ENCODE data around the gene PLXDC2. TPM values are rescaled to one million over a fixed set of nuclear protein-coding genes. Genes with fewer than 3 reads are reported as not detected.

The PLXDC2 gene
- total RNA-seq, 1 donor from 2014 or later = 51.3 TPM

GRCh38 chr10:19947215-19947614 lies 131.0 kb downstream of the PLXDC2 start:
- TF ChIP-seq POLR2AphosphoS5 (IDR thresholded peaks at IDR 0.05; ENCODE audit: insufficient read depth in 1 of 2, low read depth in 1 of 2) (peak in 1 of 2 donors; percentile 64), POLR2A (IDR thresholded peaks at IDR 0.05) (no peak)
- Histone ChIP-seq H3K4me3 (no peak overlapping the region), H3K4me1 (peaks cover 38% of the 10 kb centered on the region), H3K27ac (no peak overlapping the region), H3K9me3 (no peaks in the 10 kb centered on the region), H3K36me3 (no peaks in the 10 kb centered on the region), H3K27me3 (no peaks in the 10 kb centered on the region)
- no peak for DNase-seq (ENCODE audit: extremely low spot score in 2 of 2)
- intact Hi-C loops (cut with DNase I) = no loop called here

GRCh38 chr10:19947656-19948055 lies 131.4 kb downstream of the PLXDC2 start:
- intact Hi-C loops (cut with DNase I) = no loop called here
- Histone ChIP-seq H3K9me3 (no peaks in the 10 kb centered on the region), H3K27me3 (no peaks in the 10 kb centered on the region), H3K4me1 (peaks cover 42% of the 10 kb centered on the region), H3K36me3 (no peaks in the 10 kb centered on the region), H3K4me3 (no peak overlapping the region), H3K27ac (no peak overlapping the region)
- TF ChIP-seq CTCF (IDR thresholded peaks at IDR 0.05) (no peak), POLR2AphosphoS5 (IDR thresholded peaks at IDR 0.05; ENCODE audit: insufficient read depth in 1 of 2, low read depth in 1 of 2) (no peak), POLR2A (IDR thresholded peaks at IDR 0.05) (no peak)
- no peak for DNase-seq (ENCODE audit: extremely low spot score in 2 of 2)

GRCh38 chr10:19952224-19953010 lies 136.2 kb downstream of the PLXDC2 start:
- DNase-seq (ENCODE audit: extremely low spot score in 2 of 2) = no peak
- Histone ChIP-seq H3K27me3 (no peaks in the 10 kb centered on the region), H3K36me3 (no peaks in the 10 kb centered on the region), H3K4me3 (no peak overlapping the region), H3K9me3 (no peaks in the 10 kb centered on the region), H3K4me1 (peaks cover 34% of the 10 kb centered on the region), H3K27ac (no peak overlapping the region)
- intact Hi-C loops (cut with DNase I) = no loop called here
- TF ChIP-seq POLR2AphosphoS5 (IDR thresholded peaks at IDR 0.05; ENCODE audit: insufficient read depth in 1 of 2, low read depth in 1 of 2) (no peak), CTCF (IDR thresholded peaks at IDR 0.05) (no peak), POLR2A (IDR thresholded peaks at IDR 0.05) (no peak)

GRCh38 chr10:19954601-19955000 lies 138.4 kb downstream of the PLXDC2 start:
- intact Hi-C loops (cut with DNase I) = no loop called here
- no peak for TF ChIP-seq CTCF (IDR thresholded peaks at IDR 0.05)
- TF ChIP-seq POLR2A (IDR thresholded peaks at IDR 0.05) = no peak
- no peak for TF ChIP-seq POLR2AphosphoS5 (IDR thresholded peaks at IDR 0.05; ENCODE audit: insufficient read depth in 1 of 2, low read depth in 1 of 2)
- no peaks in the 10 kb centered on the region for H3K36me3 ChIP-seq
- no peaks in the 10 kb centered on the region for H3K9me3 ChIP-seq
- H3K27ac ChIP-seq = no peak overlapping the region
- H3K27me3 ChIP-seq = no peaks in the 10 kb centered on the region
- DNase-seq (ENCODE audit: extremely low spot score in 2 of 2) = no peak
- H3K4me3 ChIP-seq = no peak overlapping the region
- H3K4me1 ChIP-seq = peaks cover 34% of the 10 kb centered on the region

- intact Hi-C loops (cut with DNase I) = no loop called here
- Histone ChIP-seq H3K27ac (no peak overlapping the region), H3K4me3 (no peak overlapping the region), H3K4me1 (peaks cover 34% of the 10 kb centered on the region), H3K27me3 (no peaks in the 10 kb centered on the region), H3K9me3 (no peaks in the 10 kb centered on the region), H3K36me3 (no peaks in the 10 kb centered on the region)
- no peak for TF ChIP-seq CTCF (IDR thresholded peaks at IDR 0.05)
- no peak for TF ChIP-seq POLR2AphosphoS5 (IDR thresholded peaks at IDR 0.05; ENCODE audit: insufficient read depth in 1 of 2, low read depth in 1 of 2)
- TF ChIP-seq POLR2A (IDR thresholded peaks at IDR 0.05) = no peak
- DNase-seq (ENCODE audit: extremely low spot score in 2 of 2) = no peak
Measured at GRCh38 chr10:19956516-19957032, 140.3 kb downstream of the PLXDC2 start.

Measured in vagina (tissue), 2 donors.